GM21825 (cell line): ENCODE measurements around the gene RGS19.

ENCODE experiments used
- ATAC-seq: cut with Tn5 transposase; IDR thresholded peaks from one replicate; pipeline ENCODE4 v1.9.1; 2021; ENCODE audit warnings: mild to moderate bottlenecking, moderate library complexity; ENCODE audit not compliant: unreplicated experiment

Gene RGS19

DNA sequence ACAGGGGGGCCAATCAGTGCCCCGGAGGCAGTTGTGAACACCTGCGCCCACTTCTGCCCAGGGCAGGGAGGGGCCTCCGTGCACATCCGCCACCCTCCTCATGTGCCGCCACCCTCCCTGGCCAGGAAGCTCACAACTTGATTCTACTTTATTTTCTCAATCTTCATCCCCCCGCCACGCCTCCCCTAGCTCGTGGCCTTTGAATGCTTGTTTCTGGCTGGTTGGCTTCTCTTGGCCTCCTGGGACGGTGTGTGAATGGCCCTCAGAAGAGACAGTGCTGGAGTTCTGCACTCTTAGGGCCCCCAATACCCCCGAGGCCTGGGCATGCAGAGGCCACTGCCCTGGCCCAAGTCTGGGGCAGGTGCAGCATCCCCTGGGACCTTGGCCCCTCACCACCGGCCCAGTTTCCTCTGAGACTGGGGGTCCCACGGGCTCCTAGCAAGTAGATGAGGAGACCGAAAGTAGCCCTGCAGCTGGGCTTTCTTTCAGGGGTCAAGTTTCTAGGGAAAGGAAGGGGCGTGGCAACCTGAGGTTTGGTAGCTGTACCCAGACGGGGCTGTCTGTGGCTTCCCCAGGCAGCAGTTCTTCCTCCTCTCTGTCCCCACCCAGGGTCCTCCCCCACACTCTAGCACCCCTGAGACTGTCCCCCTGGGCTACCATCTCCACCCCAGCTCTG lies 1.3 kb downstream of the RGS19 start:
- no peak for ATAC-seq

DNA sequence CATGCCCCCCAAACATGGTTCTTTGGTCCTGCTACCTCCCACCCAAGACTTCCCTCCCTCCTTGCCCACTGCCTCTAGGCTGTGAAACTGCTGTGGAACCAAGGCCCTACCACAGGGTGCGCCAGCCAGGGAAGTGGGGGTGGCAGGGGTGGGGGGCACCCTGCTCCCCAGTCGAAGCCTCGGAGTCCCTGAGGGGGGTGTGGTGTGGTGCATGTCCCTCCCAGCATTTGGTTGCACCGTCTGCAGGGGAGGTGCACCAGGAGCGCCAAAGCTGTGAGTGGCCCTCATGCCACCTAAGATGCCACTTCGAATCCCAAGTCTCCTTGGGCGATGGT lies 1.8 kb downstream of the RGS19 start:
- no peak for ATAC-seq

GRCh38 chr20:64077094-64077493 lies 2.2 kb downstream of the RGS19 start:
- ATAC-seq = no peak

DNA sequence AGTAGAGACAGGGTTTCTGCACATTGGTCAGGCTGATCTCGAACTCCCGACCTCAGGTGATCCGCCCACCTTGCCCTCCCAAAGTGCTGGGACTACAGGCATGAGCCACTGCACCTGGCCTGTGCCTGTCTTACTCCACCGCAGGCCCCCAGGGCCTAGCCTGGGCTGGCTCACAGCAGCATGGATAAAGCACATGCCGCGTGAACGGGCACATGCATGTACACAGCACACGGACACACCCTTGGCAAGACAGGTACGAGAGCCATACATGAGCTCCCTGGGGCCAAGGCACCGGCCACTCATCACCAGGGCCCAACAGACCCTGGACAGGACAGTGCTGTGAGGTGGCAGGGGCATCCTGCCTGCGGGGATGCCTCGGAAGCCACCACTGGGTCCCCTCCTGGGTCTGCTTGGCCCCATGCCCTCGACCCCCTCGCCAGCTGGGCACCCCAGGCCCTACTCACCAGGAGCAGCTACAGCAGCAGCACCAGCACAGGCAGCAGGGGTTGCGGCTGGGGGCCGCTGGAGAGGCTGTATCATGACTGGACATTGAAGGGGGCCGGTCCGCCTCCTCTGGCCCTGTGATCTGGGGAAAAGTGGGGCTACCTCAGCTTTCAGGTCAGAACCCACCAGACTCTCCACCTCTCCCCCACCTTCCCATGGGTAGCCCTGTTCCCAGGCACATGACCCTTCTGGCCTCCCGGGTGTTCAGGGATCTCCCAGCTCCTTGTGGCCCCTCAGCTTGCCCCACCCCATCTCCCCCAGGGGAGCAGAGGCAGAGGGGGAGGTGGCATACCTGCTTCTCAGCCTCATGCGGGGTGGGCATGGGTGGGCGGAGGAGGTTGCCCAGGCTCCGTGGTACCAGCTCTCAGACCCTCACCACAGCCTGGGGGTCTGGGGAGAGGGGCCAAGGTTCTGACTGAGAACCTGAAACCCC lies 3.0 kb downstream of the RGS19 start:
- ATAC-seq = no peak

- no peak for ATAC-seq
Measured at GRCh38 chr20:64075556-64075955, 3.8 kb downstream of the RGS19 start.

GRCh38 chr20:64074963-64075362 lies 4.4 kb downstream of the RGS19 start:
- no peak for ATAC-seq

DNA sequence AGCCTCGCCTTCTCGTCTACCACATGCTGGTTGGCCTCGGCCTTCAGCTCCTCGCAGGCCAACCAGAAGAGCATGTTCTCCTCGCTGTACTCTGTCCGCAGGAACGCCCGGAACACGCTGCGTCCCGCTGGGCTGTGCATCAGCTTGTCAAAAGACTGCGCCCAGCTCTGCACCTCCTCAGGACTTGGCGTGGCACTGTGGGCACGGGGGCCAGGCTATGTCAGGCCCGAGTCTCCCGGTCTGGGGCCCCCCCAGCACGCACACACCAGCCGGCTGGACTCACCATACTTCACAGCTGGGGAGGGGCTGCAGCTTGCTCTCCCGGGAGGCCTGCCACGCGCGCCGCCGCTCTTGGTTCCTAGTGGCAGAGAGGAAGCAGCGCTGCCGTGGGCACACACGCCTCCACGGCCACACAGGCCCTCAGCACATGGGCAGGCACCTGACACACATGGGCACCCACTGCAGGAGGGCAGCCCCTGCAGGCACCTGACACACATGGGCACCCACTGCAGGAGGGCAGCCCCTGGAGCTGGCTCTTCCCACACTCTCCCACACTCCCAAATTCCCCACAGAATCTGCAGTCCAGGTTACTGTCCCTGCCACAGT lies 5.0 kb downstream of the RGS19 start:
- no peak for ATAC-seq

GRCh38 chr20:64073476-64074183 lies 5.7 kb downstream of the RGS19 start:
- no peak for ATAC-seq

GRCh38 chr20:64072498-64073063 lies 6.7 kb downstream of the RGS19 start:
- no peak for ATAC-seq

GRCh38 chr20:64071341-64072332 lies 7.7 kb downstream of the RGS19 start:
- no peak for ATAC-seq

GRCh38 chr20:64070244-64070993 lies 8.9 kb downstream of the RGS19 start:
- ATAC-seq = no peak

DNA sequence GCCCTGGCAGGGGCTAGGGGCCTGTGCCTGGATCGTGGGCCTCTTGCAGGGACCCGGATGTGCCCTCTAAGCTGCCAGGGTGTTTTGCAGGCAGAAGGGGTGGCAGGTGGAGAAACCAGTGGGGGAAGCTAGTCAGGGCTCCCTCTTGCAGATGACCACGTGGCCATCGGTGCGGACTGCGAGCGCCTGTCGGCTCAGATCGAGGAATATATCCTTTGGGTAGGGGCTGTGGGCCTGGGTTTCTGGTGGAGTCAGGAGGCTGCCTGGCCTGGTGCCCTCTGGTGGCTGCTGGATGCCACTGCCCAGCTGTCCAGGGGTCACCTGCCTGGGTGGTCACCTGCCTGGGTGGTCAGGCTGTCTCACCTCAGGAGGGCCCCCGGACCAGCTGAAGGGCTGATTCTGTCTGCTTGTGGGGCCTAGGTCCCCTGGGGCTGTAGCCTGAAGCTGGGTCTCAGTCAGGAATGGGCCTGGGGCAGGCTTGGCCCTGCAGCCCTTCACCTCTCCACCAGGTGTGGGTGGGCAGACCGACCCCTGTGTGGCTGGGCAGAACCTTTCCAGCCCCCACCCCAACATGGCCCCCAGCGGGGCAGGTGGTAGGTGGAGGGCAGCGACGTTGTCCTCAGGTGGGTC lies 9.6 kb downstream of the RGS19 start:
- ATAC-seq = no peak

- ATAC-seq = no peak
Measured at GRCh38 chr20:64069209-64069613, 10.1 kb downstream of the RGS19 start.

GRCh38 chr20:64068386-64069208 lies 10.7 kb downstream of the RGS19 start:
- no peak for ATAC-seq

- no peak for ATAC-seq
Measured at GRCh38 chr20:64067733-64068307, 11.5 kb downstream of the RGS19 start.

- ATAC-seq = no peak
Measured at GRCh38 chr20:64067005-64067632, 12.2 kb downstream of the RGS19 start.

DNA sequence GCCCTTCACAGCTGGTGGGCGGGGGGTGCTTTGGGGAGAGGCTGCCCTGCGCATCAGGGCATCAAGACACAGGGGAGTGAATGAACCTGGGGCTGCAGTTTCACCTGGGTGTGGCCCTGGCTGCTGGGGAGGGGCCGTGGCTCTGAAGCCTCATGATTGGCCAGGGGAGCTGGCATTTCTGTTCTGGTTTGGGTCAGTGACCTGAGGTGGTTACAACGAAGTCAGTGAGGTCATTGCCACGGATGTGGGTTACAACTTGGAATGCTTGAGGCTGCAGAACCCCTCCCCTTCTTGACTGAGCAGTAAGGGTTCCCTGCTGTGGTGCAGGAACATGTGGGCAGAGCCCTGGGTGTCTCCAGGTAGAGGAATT lies 13.4 kb downstream of the RGS19 start:
- ATAC-seq = peak; percentile 42
